Central memory CD4-positive, alpha-beta T cell (primary cell): Measurements from ENCODE around the gene TXNRD3.
"Not testable (repeated sequence)": the region's sequence is repeated elsewhere in the genome, so short reads cannot be mapped to it uniquely, and the experiment has no call there.

ENCODE experiments used
- DNase-seq: peaks from one replicate; pipeline ENCODE4 v3.0.0; 2022

TXNRD3 gene

GRCh38 chr3:126638790-126639189 is 16.1 kb downstream of the TXNRD3 start:
- no peak for DNase-seq

- no peak for DNase-seq
Observed at GRCh38 chr3:126636436-126636835, 18.5 kb downstream of the TXNRD3 start.

GRCh38 chr3:126634803-126635202 is 20.1 kb downstream of the TXNRD3 start:
- DNase-seq = no peak

GRCh38 chr3:126630020-126630419 is 24.9 kb downstream of the TXNRD3 start:
- no peak for DNase-seq

- DNase-seq = not testable (repeated sequence)
Observed at GRCh38 chr3:126625735-126626134, 29.2 kb downstream of the TXNRD3 start.

GRCh38 chr3:126622694-126623093 is 32.2 kb downstream of the TXNRD3 start:
- no peak for DNase-seq

- DNase-seq = no peak
Observed at GRCh38 chr3:126621627-126622345, 33.1 kb downstream of the TXNRD3 start.

- no peak for DNase-seq
Observed at GRCh38 chr3:126621171-126621570, 33.8 kb downstream of the TXNRD3 start.

GRCh38 chr3:126620738-126621137 is 34.2 kb downstream of the TXNRD3 start:
- DNase-seq = no peak

- DNase-seq = no peak
Observed at GRCh38 chr3:126618760-126619159, 36.2 kb downstream of the TXNRD3 start.

- DNase-seq = no peak
Observed at GRCh38 chr3:126618021-126618420, 36.9 kb downstream of the TXNRD3 start.

- DNase-seq = no peak
Observed at GRCh38 chr3:126617571-126617970, 37.4 kb downstream of the TXNRD3 start.

GRCh38 chr3:126616931-126617330 is 38.0 kb downstream of the TXNRD3 start:
- no peak for DNase-seq

- DNase-seq = no peak
Observed at GRCh38 chr3:126613479-126614188, 41.3 kb downstream of the TXNRD3 start.

- DNase-seq = no peak
Observed at GRCh38 chr3:126612479-126613205, 42.3 kb downstream of the TXNRD3 start.

GRCh38 chr3:126609909-126610308 is 45.0 kb downstream of the TXNRD3 start:
- DNase-seq = no peak

GRCh38 chr3:126607214-126607908 is 47.6 kb downstream of the TXNRD3 start:
- DNase-seq = no peak

GRCh38 chr3:126606001-126606400 is 48.9 kb downstream of the TXNRD3 start:
- DNase-seq = no peak

- no peak for DNase-seq
Observed at GRCh38 chr3:126604691-126605090, 50.2 kb downstream of the TXNRD3 start.

GRCh38 chr3:126599101-126599500 is 55.8 kb downstream of the TXNRD3 start:
- DNase-seq = no peak

GRCh38 chr3:126595479-126595878 is 59.4 kb downstream of the TXNRD3 start:
- not testable (repeated sequence) for DNase-seq

GRCh38 chr3:126591515-126591914 is 63.4 kb downstream of the TXNRD3 start:
- DNase-seq = not testable (repeated sequence)

- DNase-seq = no peak
Observed at GRCh38 chr3:126582311-126582710, 72.6 kb downstream of the TXNRD3 start.
